ENCODE results near the gene SPAAR.

DNA sequence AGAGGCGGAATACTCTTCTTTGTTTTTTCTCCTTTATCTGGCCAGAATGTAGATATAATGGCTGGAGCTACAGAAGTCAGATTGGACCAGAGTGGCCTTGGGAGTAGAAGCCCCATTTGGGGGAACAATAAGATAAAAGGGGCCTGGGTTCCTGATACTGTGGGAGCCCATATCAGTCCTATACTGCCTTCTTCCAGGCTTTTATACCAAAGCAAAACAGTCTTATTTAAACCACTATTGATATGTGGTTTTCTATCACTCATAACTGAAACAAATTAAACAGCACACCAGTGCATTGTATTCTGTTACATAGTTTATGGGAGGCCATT lies 14.3 kb downstream of the SPAAR start:
- TF ChIP-seq, protein P1, sequence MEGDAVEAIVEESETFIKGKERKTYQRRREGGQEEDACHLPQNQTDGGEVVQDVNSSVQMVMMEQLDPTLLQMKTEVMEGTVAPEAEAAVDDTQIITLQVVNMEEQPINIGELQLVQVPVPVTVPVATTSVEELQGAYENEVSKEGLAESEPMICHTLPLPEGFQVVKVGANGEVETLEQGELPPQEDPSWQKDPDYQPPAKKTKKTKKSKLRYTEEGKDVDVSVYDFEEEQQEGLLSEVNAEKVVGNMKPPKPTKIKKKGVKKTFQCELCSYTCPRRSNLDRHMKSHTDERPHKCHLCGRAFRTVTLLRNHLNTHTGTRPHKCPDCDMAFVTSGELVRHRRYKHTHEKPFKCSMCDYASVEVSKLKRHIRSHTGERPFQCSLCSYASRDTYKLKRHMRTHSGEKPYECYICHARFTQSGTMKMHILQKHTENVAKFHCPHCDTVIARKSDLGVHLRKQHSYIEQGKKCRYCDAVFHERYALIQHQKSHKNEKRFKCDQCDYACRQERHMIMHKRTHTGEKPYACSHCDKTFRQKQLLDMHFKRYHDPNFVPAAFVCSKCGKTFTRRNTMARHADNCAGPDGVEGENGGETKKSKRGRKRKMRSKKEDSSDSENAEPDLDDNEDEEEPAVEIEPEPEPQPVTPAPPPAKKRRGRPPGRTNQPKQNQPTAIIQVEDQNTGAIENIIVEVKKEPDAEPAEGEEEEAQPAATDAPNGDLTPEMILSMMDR (conservative IDR thresholded peaks at IDR 0.05; ENCODE audit: low read length), result no peak
- no peak for TF ChIP-seq EZH2phosphoT487 (IDR thresholded peaks at IDR 0.05; ENCODE audit: borderline replicate concordance)

Measured in Loucy (cell line).